HG03039 (cell line): ENCODE measurements around the gene WDR44.
"Not testable (repeated sequence)": the region's sequence is repeated elsewhere in the genome, so short reads cannot be mapped to it uniquely, and the experiment has no call there.

Experiments
- ATAC-seq: cut with Tn5 transposase; IDR thresholded peaks from one replicate; pipeline ENCODE4 v1.9.1; 2021; ENCODE audit warnings: mild to moderate bottlenecking, moderate library complexity; ENCODE audit not compliant: unreplicated experiment

The WDR44 gene, protein sequence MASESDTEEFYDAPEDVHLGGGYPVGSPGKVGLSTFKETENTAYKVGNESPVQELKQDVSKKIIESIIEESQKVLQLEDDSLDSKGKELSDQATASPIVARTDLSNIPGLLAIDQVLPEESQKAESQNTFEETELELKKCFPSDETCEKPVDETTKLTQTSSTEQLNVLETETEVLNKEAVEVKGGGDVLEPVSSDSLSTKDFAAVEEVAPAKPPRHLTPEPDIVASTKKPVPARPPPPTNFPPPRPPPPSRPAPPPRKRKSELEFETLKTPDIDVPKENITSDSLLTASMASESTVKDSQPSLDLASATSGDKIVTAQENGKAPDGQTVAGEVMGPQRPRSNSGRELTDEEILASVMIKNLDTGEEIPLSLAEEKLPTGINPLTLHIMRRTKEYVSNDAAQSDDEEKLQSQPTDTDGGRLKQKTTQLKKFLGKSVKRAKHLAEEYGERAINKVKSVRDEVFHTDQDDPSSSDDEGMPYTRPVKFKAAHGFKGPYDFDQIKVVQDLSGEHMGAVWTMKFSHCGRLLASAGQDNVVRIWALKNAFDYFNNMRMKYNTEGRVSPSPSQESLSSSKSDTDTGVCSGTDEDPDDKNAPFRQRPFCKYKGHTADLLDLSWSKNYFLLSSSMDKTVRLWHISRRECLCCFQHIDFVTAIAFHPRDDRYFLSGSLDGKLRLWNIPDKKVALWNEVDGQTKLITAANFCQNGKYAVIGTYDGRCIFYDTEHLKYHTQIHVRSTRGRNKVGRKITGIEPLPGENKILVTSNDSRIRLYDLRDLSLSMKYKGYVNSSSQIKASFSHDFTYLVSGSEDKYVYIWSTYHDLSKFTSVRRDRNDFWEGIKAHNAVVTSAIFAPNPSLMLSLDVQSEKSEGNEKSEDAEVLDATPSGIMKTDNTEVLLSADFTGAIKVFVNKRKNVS

DNA sequence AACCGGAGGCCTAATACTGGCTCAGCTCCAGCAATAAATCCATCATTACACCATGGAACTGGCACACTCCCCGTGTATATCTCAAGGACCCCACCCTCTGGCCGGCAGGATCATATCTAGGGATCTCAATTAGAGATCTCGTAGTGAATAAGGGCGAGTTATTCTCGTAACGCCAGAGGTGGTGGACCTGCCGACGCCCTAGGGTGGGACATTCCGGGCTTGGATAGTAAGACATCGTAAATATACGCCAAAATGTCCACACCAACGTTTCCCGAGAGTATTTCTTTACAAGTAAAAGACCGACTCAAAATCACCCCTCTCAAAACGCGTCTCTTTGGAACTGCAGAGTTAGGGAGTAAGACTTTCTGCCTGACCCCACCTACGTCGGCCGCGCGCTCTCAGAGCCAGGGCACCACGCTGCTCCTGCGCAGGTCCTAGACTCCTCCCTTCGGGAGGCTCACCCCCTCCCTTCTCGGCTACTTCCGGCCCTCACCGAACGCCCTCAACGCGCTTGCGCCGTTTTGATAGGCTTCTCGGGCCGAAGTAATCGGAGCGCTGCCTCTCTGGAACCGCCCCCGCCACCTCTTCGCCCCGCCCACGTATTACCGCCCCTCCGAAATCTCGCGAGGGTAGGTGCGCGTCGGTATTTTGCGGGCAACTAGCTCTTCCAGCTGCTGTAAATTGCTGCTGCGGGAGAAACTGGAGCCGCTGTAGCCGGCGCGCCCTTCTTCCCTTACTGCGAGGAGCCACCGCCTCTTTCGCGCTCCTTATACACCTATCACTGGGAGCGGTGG is at the start of gene WDR44:
Gene WDR44 (plus strand): TSS at position 643 of the 794 bp plus-strand sequence. CDS start 398 bp downstream, outside the sequence.
- ATAC-seq: peak; percentile 89

DNA sequence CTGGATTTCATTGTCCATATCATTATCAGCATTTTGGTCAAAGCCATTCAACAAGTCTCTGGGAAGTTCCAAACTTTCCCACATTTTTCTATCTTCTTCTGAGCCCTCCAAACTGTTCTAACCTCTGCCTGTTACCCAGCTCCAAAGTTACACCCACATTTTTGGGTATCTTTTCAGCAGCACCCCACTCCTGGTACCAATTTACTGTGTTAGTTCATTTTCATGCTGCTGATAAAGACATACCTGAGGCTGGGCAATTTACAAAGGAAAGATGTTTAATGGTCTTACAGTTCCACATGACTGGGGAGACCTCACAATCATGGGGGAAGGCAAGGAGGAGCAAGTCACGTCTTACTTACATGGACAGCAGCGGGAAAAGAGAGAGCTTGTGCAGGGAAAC is 40.1 kb upstream of the WDR44 start:
- not testable (repeated sequence) for ATAC-seq

DNA sequence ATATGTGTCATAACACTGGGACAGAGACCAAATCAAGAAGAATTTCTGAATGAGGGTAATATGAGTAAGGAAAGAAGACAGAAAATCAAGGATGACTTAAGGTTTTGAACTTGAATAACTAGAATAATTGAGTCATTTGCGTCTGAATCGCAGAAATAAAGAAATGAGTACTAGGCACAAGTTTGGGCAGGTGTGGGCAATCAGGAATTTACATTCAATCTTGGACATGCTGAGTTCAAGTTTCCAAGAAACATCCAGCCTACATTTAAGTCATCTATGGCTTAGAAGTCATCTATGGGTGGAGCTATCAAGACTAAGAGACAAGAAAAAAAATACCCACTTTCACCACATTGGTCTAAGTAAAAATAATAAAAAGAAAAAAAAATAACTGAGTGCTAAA is 30.4 kb upstream of the WDR44 start:
- no peak for ATAC-seq

DNA sequence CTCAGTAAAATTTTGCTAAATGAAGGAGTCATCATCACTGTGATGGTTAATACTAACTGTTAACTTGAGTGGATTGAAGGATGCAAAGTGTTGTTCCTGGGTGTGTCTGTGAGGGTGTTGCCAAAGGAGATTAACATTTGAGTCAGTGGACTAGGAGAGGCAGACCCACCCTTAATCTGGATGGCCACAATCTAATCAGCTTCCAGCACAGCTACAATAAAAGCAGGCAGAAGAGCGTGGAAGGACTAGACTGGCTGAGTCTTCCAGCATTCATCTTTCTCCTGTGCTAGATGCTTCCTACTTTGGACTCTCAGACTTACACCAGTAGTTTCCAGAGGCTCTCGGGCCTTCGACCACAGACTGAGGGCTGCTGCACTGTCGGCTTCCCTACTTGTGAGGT is 21.3 kb upstream of the WDR44 start:
- no peak for ATAC-seq

DNA sequence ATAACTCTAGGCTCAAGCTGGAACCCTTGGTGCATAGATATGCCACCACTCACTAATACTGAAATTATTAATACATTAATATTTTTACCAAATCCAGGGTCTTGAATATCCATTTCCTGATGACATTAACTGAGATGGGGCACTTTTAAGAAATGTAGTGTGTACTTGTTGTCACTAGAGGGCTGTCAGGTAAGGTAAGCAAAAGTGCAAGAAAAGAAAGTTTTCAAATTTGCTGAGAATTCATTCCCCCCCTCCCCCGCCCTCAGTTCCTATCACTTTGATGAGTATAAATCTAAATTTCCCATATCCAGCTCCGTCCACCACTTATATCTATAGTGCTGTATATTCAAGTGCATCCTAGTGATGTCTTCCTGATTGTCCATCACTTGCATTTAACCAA is 20.5 kb upstream of the WDR44 start:
- no peak for ATAC-seq

DNA sequence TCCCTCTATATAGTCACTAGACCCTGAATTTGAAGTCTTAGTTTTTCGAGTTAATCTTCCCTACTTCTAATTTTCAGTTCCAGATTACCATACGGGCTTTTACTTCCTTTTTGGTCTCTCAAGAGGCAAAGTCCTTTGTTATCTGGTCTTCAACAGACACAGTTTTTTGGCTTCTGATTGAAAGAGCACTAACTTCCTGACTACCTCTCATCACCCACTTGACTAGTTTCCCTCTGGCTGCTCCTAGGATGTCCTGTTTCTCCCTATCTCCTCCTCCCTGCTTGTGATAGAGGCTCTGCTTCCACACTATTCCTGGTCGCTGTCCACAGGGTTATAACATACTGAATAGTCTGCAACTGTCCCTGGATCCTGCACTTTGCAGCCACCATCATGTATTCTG is 16.7 kb upstream of the WDR44 start:
- ATAC-seq: no peak

DNA sequence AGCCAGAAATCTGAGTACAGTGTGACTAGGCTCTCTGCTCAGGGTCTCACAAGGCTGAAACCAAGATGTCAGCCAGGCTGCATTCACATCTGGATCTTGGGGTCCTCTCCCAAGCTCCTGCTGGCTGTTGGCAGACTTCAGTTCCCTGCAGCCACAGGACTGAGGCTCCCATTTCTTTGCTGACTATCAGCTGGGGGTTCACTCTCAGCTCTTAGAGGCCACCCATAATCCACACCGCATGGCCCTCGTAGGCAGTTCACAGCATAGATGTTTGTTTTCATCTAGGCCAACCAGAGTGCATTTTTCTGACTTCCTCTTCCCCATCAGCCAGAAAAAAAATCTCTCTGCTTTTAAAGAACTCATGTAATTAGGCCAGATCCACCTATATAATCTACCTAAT is 8.2 kb upstream of the WDR44 start:
- ATAC-seq: no peak

DNA sequence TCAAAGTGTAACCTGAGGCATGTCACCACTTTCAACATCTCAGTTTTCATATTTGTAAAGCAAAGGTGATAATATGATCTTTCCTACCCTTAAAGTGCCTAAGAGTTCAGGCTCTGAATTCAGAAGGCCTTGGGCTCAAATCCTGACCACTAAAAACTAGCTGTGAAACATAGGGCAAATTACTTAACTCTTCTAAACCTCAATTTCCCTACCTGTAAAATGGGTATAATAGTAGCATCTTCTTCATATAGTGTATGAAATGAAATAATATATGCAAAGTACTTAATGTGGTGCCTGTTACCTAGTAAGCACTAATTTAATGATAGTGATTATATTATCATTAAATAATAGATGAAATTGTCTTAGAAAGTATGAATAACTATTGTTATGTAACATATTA is 7.0 kb upstream of the WDR44 start:
- no peak for ATAC-seq

DNA sequence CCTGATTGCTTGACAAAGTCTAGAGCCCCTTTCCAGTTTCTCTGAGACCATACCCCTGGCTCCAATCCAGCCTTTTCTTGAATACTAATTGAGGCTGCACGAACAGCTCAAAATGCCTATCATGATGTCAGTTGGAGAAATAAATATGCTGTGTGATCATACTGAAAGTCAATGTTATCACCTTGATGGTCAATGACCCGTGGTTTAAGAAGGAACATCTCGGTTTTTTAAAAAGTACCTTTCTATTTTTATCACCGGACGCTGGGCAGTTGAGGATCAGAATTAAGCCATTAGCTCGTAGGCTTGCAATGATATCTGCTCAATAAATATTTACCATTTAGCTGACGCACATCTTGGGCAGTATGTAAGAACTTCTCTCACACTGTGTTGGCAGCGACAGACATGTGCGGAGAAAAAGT is 852 bp upstream of the WDR44 start:
- ATAC-seq: peak; percentile 5

DNA sequence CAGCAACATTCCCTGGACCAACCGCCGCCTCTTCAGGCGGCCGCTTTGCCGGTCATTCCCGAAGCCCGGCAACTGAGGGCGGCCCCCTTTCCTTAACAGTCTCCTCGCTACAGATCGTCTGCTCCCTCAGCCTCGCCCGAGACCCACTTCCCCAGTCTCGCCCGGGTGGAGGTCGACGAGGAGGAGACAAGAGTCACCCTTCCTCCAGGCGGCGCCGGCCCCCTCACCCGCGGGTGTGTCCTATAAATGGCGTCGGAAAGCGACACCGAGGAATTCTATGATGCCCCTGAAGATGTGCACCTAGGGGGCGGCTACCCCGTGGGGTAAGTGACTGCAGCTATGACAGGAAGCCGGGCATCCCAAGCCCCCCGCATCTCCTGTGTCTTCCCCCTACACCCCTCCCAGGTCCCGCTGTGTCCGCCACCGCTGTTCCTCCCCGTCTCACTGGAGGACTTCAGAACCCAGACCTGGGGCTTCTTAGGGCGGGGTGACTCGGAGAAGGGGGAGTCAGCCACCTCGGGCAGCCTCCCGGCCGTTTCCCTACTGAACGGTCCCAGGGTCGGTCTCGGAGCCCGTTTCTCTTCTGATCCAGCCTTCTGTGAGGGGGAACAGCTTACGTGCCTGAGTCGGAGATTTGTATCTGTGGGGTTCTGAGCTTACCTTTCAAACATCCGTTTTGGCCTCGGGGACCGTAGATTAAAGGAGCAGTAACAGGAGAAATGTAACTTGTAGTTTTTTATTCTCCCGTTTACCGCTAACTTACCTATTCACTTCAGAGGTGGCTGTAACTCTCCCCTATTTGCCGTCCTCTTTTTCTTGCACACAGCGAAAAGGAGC is 570 bp downstream of the WDR44 start:
- peak; percentile 15 for ATAC-seq

DNA sequence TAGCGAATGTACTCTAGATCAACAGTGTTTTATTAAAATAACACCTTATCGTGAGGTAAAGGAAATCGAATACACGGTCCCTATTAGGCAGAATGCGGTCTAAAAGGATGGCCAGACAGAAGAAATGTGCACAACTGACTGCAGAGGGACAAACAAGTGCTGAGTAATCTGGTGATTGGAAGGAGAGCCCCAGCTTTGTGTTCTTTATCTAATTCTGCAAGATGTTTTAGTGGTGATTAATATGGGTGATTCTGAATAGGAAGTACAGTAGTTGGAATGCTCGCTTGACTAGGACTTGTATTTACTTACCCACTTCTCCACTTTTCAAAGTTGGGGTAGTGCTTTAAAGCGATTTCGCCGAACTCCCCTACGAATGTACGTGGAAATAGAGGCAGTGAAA is 1.2 kb downstream of the WDR44 start:
- no peak for ATAC-seq

DNA sequence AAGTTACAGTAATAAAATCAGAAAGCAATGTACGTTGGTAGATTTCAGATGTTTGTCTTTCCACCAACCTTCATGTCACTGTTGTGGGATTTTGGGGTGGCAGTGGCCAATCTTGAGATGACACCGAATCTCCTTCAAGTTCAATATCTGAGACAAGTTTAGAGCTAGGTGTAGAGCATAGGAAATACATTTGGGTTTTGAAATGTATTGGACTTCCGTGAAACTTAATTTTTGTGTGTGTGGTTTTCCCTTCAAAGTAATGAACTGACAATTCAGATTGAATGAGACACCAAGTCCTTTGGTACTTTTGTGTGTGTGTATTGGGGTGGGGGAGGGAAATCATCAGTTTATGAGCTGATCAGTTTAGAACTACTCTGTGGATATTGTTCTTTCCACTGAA is 1.8 kb downstream of the WDR44 start:
- ATAC-seq: no peak

DNA sequence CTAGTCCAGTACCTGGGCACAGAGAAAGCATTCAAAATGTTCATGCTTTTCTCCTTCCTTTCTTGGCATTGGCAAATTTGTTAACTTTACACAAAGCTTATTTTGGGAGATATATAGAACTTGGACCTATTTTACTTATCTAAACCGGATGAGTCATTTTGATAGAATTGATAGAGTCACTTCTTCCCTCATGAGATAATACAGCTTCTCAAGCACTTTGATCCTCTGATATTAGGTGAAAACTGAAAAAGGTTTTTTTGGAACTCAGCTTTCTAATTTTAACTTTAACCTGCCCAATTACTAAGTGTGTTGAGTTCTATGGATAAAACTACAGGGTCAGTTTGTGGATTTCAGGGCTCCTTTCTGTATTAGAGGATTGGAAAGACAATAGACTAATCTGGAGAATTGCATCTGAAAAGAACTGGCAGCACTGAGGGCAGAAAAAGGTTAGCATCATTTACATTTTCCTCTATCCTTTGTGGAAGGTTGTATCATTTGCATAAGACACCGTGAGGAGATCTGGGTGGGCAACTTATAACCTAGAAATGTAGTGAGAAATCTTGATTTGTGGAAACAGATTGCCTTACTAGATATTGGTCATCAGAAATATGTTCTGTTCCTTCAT is 2.4 kb downstream of the WDR44 start:
- no peak for ATAC-seq

DNA sequence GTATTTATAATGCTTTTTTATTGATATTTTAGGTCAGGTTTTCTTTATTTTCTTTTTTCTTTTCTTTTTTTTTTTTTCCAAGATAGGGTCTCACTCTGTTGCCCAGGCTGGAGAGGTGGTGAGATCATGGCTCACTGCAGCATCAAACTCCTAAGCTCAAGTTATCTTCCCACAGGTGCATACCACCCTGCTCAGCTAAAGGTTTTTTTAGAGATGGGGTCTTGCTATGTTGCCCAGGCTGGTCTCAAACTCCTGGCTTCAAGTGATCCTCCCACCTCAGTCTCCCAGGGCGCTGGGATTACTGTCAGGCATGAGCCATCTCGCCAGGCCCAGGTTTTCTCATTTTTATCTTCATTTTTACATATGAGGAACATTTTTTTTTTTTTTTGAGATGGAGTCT is 3.3 kb downstream of the WDR44 start:
- ATAC-seq: no peak

DNA sequence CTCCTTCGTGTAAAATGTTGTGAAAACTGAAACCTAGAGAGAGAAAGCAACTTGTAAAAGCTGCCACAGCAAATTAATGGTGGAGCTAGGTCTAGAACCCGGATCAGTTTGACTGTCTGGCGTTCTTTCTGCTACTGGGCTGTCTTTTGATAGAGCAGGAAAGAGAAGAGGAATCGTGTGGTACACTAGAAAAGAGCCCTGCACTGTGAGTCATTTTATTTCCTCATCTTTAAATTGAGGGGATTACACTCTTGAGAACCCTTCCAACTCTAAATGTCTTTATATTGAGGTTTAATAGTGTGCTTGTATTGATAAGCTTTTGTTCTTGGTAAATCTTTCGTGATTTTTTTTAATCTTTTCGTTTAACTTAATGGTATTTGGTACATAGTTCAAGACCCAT is 4.3 kb downstream of the WDR44 start:
- no peak for ATAC-seq

DNA sequence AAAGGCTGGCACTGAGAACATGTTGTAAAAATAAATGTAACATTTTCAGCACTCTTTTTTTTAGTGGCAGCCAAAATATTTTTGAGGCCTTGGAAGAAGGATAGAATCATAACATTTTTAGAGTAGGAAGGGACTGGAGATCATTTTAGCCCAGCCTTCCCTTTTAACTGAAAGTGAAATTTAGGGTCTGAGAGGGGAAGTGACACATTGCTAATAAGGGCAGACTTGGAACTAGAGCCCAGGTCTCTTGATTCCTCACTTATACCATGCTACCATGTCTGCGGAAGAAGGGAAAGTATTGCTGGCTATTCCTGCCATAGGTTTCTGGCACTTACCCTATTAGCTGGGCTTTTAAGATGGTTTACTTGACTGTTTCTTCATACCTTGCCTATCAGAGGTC is 4.8 kb downstream of the WDR44 start:
- ATAC-seq: no peak

DNA sequence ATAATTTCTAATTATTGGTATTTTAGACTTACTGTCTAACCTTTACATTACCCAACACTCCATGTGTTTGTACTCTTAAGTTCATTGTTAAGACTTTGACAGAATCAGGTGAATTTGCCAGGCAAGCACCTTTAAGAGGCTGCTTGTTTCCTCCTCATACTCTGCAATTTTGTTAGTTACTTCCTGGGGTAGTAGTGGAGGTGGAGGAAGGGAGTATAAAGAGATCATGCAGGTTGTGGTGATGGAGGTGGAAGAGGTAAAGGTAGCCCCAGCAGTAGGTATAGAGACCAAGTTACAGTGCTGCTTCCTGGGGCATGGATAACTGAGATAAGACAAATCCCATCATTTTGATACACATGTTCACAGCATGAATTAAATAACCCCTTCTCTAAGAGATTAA is 6.7 kb downstream of the WDR44 start:
- no peak for ATAC-seq

DNA sequence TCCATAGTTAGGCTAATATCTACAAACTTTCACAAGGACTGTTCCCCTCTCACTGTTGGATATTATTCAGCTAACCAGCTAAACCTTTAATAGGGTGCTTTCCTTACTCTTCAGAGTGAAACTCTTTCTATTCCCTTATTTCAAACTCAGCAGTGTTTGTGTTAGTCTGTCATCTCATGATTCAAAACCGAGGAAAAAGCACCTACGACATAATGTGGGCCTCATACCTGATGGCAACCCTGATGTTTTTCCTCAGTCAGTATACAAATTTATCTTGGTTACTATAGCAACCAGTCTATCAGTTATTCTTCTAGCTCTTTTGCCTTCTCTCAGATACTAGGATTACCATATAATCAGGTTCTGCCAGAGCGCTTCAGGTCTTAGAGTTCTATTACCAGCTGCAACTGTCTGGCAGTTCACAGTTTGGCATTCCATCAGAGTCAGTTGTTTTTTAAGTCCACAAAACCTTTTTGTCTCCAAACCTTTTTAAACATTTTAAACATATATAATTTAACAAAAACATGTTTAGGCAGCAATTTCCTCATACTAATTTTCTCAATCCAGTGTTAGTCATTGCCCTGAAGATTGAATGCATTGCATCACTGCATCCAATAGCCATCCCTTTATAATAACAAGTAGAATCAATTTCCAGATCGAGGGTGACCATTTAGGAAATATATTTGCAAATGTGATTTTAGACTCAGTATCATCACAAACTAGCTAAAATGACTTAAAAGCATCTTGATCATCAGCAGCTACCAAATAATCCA is 7.4 kb downstream of the WDR44 start:
- peak; percentile 51 for ATAC-seq
